B cell (primary cell): ENCODE results near the gene PCDHGA10. TPM values are rescaled to one million over a fixed set of nuclear protein-coding genes. Genes with fewer than 3 reads are reported as not detected.
"Not testable (repeated sequence)": the region's sequence is repeated elsewhere in the genome, so short reads cannot be mapped to it uniquely, and the experiment has no call there.

Source experiments
- ATAC-seq: fragments of 200-7000 bp; cut with Tn5 transposase; one replicate; pipeline ENCODE4 v1.10.0; 2021; ENCODE audit warnings: low read depth, mild to moderate bottlenecking, moderate number of reproducible peaks, moderate library complexity
- CTCF ChIA-PET: fragments of 350-600 bp; sonication (Branson Sonifier 250); formaldehyde crosslinking; loops from one replicate; lab custom pipeline; 2021; ENCODE audit warnings: antibody characterized with exemption, inconsistent platforms; lab: Charles Lee
- POLR2A ChIA-PET: fragments of 350-600 bp; sonication (Branson Sonifier 250); formaldehyde crosslinking; loops from one replicate; lab custom pipeline; 2021; ENCODE audit warnings: antibody characterized with exemption; lab: Charles Lee
- DNase-seq: peaks from one replicate; pipeline ENCODE4 v3.0.0; 2013
- H2AFZ ChIP-seq: 2 replicates; pipeline ENCODE4 v1.6.1; 2012; ENCODE audit warnings: mild to moderate bottlenecking, low read depth, low read length; ENCODE audit not compliant: insufficient read depth, poor library complexity, severe bottlenecking
- H3K27ac ChIP-seq, 2 donors: 1 replicate in 1 of 2; 2 replicates in 1 of 2; pipeline ENCODE4 v1.5.1; 2012 to 2013; ENCODE audit warnings: low read length in 2 of 2, mild to moderate bottlenecking in 2 of 2, moderate library complexity in 1 of 2
- H3K27me3 ChIP-seq, 4 experiments: fragments of 200-600 bp in 1 of 4; sonication (generic) in 1 of 4; replicated peaks in 1 of 4; 1 replicate in 2 of 4; 2 replicates in 2 of 4; pipeline versions ENCODE4 v1.6.1 to v1.7.0; 2013 to 2016; ENCODE audit warnings: low read length in 3 of 4, mild to moderate bottlenecking in 2 of 4, mixed read lengths in 1 of 4, moderate library complexity in 1 of 4; ENCODE audit not compliant: insufficient read depth in 4 of 4, control insufficient read depth in 3 of 4; ENCODE audit errors: control extremely low read depth in 1 of 4
- H3K36me3 ChIP-seq, 2 experiments: replicated peaks in 1 of 2; 1 replicate in 1 of 2; 2 replicates in 1 of 2; pipeline versions ENCODE4 v1.6.1 to v1.7.1; 2013; ENCODE audit warnings: low read length in 1 of 2; ENCODE audit not compliant: insufficient read depth in 2 of 2, control insufficient read depth in 1 of 2; ENCODE audit errors: control extremely low read depth in 1 of 2, extremely low read depth in 1 of 2
- H3K4me1 ChIP-seq, 2 donors: fragments of 200-600 bp in 1 of 2; sonication (generic) in 1 of 2; 1 replicate in 1 of 2; 2 replicates in 1 of 2; pipeline versions ENCODE4 v1.5.1 to v1.6.1; 2013 to 2017; ENCODE audit warnings: low read length in 2 of 2; ENCODE audit not compliant: control insufficient read depth in 2 of 2, insufficient read depth in 2 of 2
- H3K4me2 ChIP-seq: replicated peaks from 2 replicates; pipeline ENCODE3; 2012; ENCODE audit warnings: mild to moderate bottlenecking, low read depth, low read length; ENCODE audit not compliant: poor library complexity, severe bottlenecking
- H3K4me3 ChIP-seq, 5 experiments: fragments of 200-600 bp in 1 of 5; sonication (generic) in 1 of 5; 1 replicate in 3 of 5; 2 replicates in 2 of 5; pipeline versions ENCODE4 v1.5.1 to v1.7.0; 2011 to 2016; ENCODE audit warnings: low read length in 4 of 5, mild to moderate bottlenecking in 4 of 5, low read depth in 2 of 5, control low read depth in 1 of 5, moderate library complexity in 1 of 5; ENCODE audit not compliant: insufficient read depth in 1 of 5; ENCODE audit errors: control extremely low read depth in 1 of 5, extremely low read depth in 1 of 5
- H3K79me2 ChIP-seq: fragments of 200-600 bp; sonication (generic); one replicate; pipeline ENCODE4 v1.6.0; 2016; ENCODE audit warnings: low read length; ENCODE audit not compliant: control insufficient read depth, insufficient read depth
- H3K9ac ChIP-seq: fragments of 200-600 bp; sonication (generic); 2 replicates; pipeline ENCODE4 v1.6.1; 2017; ENCODE audit warnings: mild to moderate bottlenecking, low read length, moderate library complexity
- H3K9me3 ChIP-seq, 3 donors: one replicate each; pipeline versions ENCODE4 v1.6.1 to v1.7.1; 2013; ENCODE audit warnings: low read length in 2 of 3; ENCODE audit not compliant: control insufficient read depth in 2 of 3, insufficient read depth in 1 of 3; ENCODE audit errors: control extremely low read depth in 1 of 3
- H4K20me1 ChIP-seq: 2 replicates; pipeline ENCODE4 v1.6.0; 2012; ENCODE audit warnings: mild to moderate bottlenecking, low read length; ENCODE audit not compliant: insufficient read depth, control insufficient read depth, poor library complexity, severe bottlenecking
- H3K27ac Mint-ChIP-seq: one replicate; pipeline ENCODE4 v1.8.0; 2021; ENCODE audit warnings: mixed read lengths
- H3K27me3 Mint-ChIP-seq: one replicate; pipeline ENCODE4 v1.8.0; 2021; ENCODE audit warnings: mixed read lengths
- H3K4me1 Mint-ChIP-seq: one replicate; pipeline ENCODE4 v1.8.0; 2021; ENCODE audit warnings: mixed read lengths
- H3K4me3 Mint-ChIP-seq: one replicate; pipeline ENCODE4 v1.8.0; 2021; ENCODE audit warnings: mixed read lengths
- H3K9me3 Mint-ChIP-seq: one replicate; pipeline ENCODE4 v1.8.0; 2022; ENCODE audit warnings: mixed read lengths; ENCODE audit not compliant: insufficient read depth
- CTCF ChIP-seq: fragments of 200-600 bp; IDR thresholded peaks from one replicate; pipeline ENCODE4 v1.8.0; 2022; ENCODE audit warnings: antibody characterized with exemption, mild to moderate bottlenecking
- WGBS: methylation state at CpG from one replicate; pipeline ENCODE4 v1.1.5; 2013; ENCODE audit warnings: missing lambda C conversion rate; ENCODE audit not compliant: insufficient coverage; 5-methylcytosine and 5-hydroxymethylcytosine counted together
- intact Hi-C: fragments of 100-400 bp; cut with micrococcal nuclease; formaldehyde crosslinking; loops from one replicate; pipeline ENCODE4 v1.10.0; 2022
- polyA plus RNA-seq: library from polyadenylated mRNA; depleted of rRNA; stranded (reverse); fragments of >200 nt; gene quantifications from 2 replicates; pipeline ENCODE4 v1.2.3, GENCODE V29; 2012
- total RNA-seq, 2 donors: library from RNA; stranded (reverse); fragments of 120-200 nt in 1 of 2; gene quantifications; 1 replicate in 1 of 2; 2 replicates in 1 of 2; pipeline versions ENCODE4 v1.2.3 to v1.2.4, GENCODE V29; 2013 to 2022

PCDHGA10 gene
- total and polyA plus RNA-seq, 2 donors (not counting 1 experiment from before 2014, with no cell fraction given): 0.10 to 1.9 TPM

- H3K36me3 ChIP-seq, H3K4me3 ChIP-seq, H3K9ac ChIP-seq, H3K4me1 ChIP-seq, H3K27ac ChIP-seq, ATAC-seq, H3K27ac Mint-ChIP-seq, H3K79me2 ChIP-seq, POLR2A ChIA-PET, intact Hi-C loops, H3K4me3 Mint-ChIP-seq, H3K4me1 Mint-ChIP-seq, H4K20me1 ChIP-seq, DNase-seq, H3K4me2 ChIP-seq, H2AFZ ChIP-seq: not testable (repeated sequence)
- WGBS: 49% methylated on average over 22 of the region's 53 CpGs
- Histone ChIP-seq H3K27me3 (peaks cover 0 to 62% (median 38%) of the 10 kb centered on the region in 4 experiments), H3K9me3 (peaks cover 0 to 54% (median 37%) of the 10 kb centered on the region in 3 donors)
- CTCF ChIA-PET: interaction anchor here (1.5 kb wide), 1 partner anchor 169 kb away, joined by 5 read pairs; no protein-coding TSS in a partner anchor
- Mint-ChIP-seq H3K27me3 (peaks cover 56% of the 10 kb centered on the region), H3K9me3 (peaks cover 13% of the 10 kb centered on the region)
These were observed 18.2 kb upstream of the PCDHGA10 start for GRCh38 chr5:141394401-141395187.

GRCh38 chr5:141397756-141398551 lies 14.8 kb upstream of the PCDHGA10 start, which contains the start of gene PCDHGB5:
Gene PCDHGB5 (plus strand): TSS chr5:141397947. CDS start chr5:141398128, 181 bp downstream.
- H3K27me3 Mint-ChIP-seq: peaks cover 49% of the 10 kb centered on the region
- not testable (repeated sequence) for H3K27ac Mint-ChIP-seq

More at GRCh38 chr5:141397756-141398551, 14.8 kb upstream of the PCDHGA10 start, which contains the start of gene PCDHGB5:
- peak; percentile 35 for TF ChIP-seq CTCF
- POLR2A ChIA-PET, H3K4me1 Mint-ChIP-seq, H3K4me1 ChIP-seq, H3K79me2 ChIP-seq, H3K36me3 ChIP-seq, H4K20me1 ChIP-seq, H2AFZ ChIP-seq, H3K27ac ChIP-seq, H3K4me2 ChIP-seq, H3K9ac ChIP-seq, intact Hi-C loops: not testable (repeated sequence)
- CTCF ChIA-PET: interaction anchor here (0.6 to 1.8 kb wide), 6 partner anchors 16 to 1201 kb away, joined by 3 to 7 read pairs (median 4); partner anchors contain the start of gene PCDHGA12
- peak within 1 kb of the TSS in 1 of 5 experiments; percentile 36 for H3K4me3 ChIP-seq
- Mint-ChIP-seq H3K9me3 (peaks cover 15% of the 10 kb centered on the region), H3K4me3 (peak within 1 kb of the TSS; percentile 73)
- peaks cover 0 to 52% (median 29%) of the 10 kb centered on the region in 3 donors for H3K9me3 ChIP-seq
- 16% methylated on average over 15 of the region's 43 CpGs for WGBS
- ATAC-seq (peak; percentile 87), DNase-seq (peak; percentile 43)
- peaks cover 0 to 52% (median 35%) of the 10 kb centered on the region in 4 experiments for H3K27me3 ChIP-seq
